Activated CD4-positive, alpha-beta memory T cell treated with anti-CD3 and anti-CD28 coated beads for 36 hours (primary cell): ENCODE data around the gene LAMA2. TPM values are rescaled to one million over a fixed set of nuclear protein-coding genes. Genes with fewer than 3 reads are reported as not detected.

ENCODE experiments used
- CTCF ChIA-PET: fragments of 350-600 bp; sonication (Branson Sonifier 250); formaldehyde crosslinking; loops from one replicate; lab custom pipeline; 2021; ENCODE audit warnings: antibody characterized with exemption, inconsistent platforms; lab: Charles Lee
- POLR2A ChIA-PET: fragments of 350-600 bp; sonication (Branson Sonifier 250); formaldehyde crosslinking; loops from one replicate; lab custom pipeline; 2021; ENCODE audit warnings: antibody characterized with exemption; lab: Charles Lee
- DNase-seq: peaks from one replicate; pipeline ENCODE4 v3.0.0-alpha.2; 2020
- H3K27ac Mint-ChIP-seq: one replicate; pipeline ENCODE4 v1.8.0; 2021; ENCODE audit warnings: mixed read lengths
- H3K27me3 Mint-ChIP-seq: one replicate; pipeline ENCODE4 v1.8.0; 2021; ENCODE audit warnings: mixed read lengths
- H3K36me3 Mint-ChIP-seq: one replicate; pipeline ENCODE4 v1.8.0; 2021; ENCODE audit warnings: mixed read lengths
- H3K4me1 Mint-ChIP-seq: one replicate; pipeline ENCODE4 v1.8.0; 2021; ENCODE audit warnings: low read depth, mixed read lengths
- H3K4me3 Mint-ChIP-seq: one replicate; pipeline ENCODE4 v1.8.0; 2021; ENCODE audit warnings: mild to moderate bottlenecking, mixed read lengths
- H3K9me3 Mint-ChIP-seq: one replicate; pipeline ENCODE4 v1.8.0; 2021; ENCODE audit warnings: mixed read lengths
- intact Hi-C: fragments of 100-400 bp; cut with micrococcal nuclease; formaldehyde crosslinking; loops from one replicate; pipeline ENCODE4 v1.15.1; 2023
- total RNA-seq, 2 experiments: library from RNA; stranded (reverse); gene quantifications; one replicate each; pipeline ENCODE4 v1.2.3, GENCODE V29; 2021

Gene LAMA2
- under 1 TPM; 0.15 to 0.48 TPM for total RNA-seq

GRCh38 chr6:128882991-128883611 lies at the start of gene LAMA2:
Gene LAMA2 (plus strand): TSS chr6:128883138. CDS start chr6:128883246, 108 bp downstream.
- H3K36me3 Mint-ChIP-seq: no peaks in the 10 kb centered on the region
- ChIA-PET POLR2A (no interaction called here), CTCF (no interaction called here)
- H3K27me3 Mint-ChIP-seq: peaks cover 22% of the 10 kb centered on the region
- peaks cover 3% of the 10 kb centered on the region for H3K4me1 Mint-ChIP-seq
- no peak within 1 kb of the TSS for H3K27ac Mint-ChIP-seq
- DNase-seq: no peak
- no peak within 1 kb of the TSS for H3K4me3 Mint-ChIP-seq
- intact Hi-C loops: no loop called here
- H3K9me3 Mint-ChIP-seq: no peaks in the 10 kb centered on the region

- intact Hi-C loops: no loop called here
- CTCF ChIA-PET: no interaction called here
- H3K27me3 Mint-ChIP-seq: no peaks in the 10 kb centered on the region
- H3K27ac Mint-ChIP-seq: no peak overlapping the region
- no peak for DNase-seq
- H3K4me3 Mint-ChIP-seq: no peak overlapping the region
- no peaks in the 10 kb centered on the region for H3K9me3 Mint-ChIP-seq
- H3K4me1 Mint-ChIP-seq: no peaks in the 10 kb centered on the region
- H3K36me3 Mint-ChIP-seq: no peaks in the 10 kb centered on the region
- POLR2A ChIA-PET: no interaction called here
Observed at GRCh38 chr6:128836761-128837160, 46.2 kb upstream of the LAMA2 start.

- Mint-ChIP-seq H3K36me3 (no peaks in the 10 kb centered on the region), H3K4me3 (no peak overlapping the region), H3K4me1 (no peaks in the 10 kb centered on the region), H3K27me3 (no peaks in the 10 kb centered on the region), H3K9me3 (no peaks in the 10 kb centered on the region), H3K27ac (no peak overlapping the region)
- CTCF ChIA-PET: no interaction called here
- DNase-seq: no peak
- intact Hi-C loops: no loop called here
- POLR2A ChIA-PET: no interaction called here
Observed at GRCh38 chr6:128841518-128841917, 41.4 kb upstream of the LAMA2 start.

GRCh38 chr6:128844598-128844997 lies 38.3 kb upstream of the LAMA2 start:
- intact Hi-C loops: no loop called here
- H3K4me1 Mint-ChIP-seq: no peaks in the 10 kb centered on the region
- H3K27me3 Mint-ChIP-seq: no peaks in the 10 kb centered on the region
- POLR2A ChIA-PET: no interaction called here
- no peaks in the 10 kb centered on the region for H3K9me3 Mint-ChIP-seq
- CTCF ChIA-PET: no interaction called here
- no peak overlapping the region for H3K27ac Mint-ChIP-seq
- DNase-seq: no peak
- no peaks in the 10 kb centered on the region for H3K36me3 Mint-ChIP-seq
- no peak overlapping the region for H3K4me3 Mint-ChIP-seq

GRCh38 chr6:128847431-128848210 lies 35.3 kb upstream of the LAMA2 start:
- intact Hi-C loops: no loop called here
- Mint-ChIP-seq H3K27me3 (no peaks in the 10 kb centered on the region), H3K36me3 (no peaks in the 10 kb centered on the region), H3K9me3 (no peaks in the 10 kb centered on the region), H3K4me1 (no peaks in the 10 kb centered on the region), H3K4me3 (no peak overlapping the region), H3K27ac (no peak overlapping the region)
- no peak for DNase-seq
- CTCF ChIA-PET: no interaction called here
- POLR2A ChIA-PET: no interaction called here

- H3K27me3 Mint-ChIP-seq: no peaks in the 10 kb centered on the region
- DNase-seq: no peak
- no peaks in the 10 kb centered on the region for H3K9me3 Mint-ChIP-seq
- POLR2A ChIA-PET: no interaction called here
- H3K27ac Mint-ChIP-seq: no peak overlapping the region
- no peaks in the 10 kb centered on the region for H3K4me1 Mint-ChIP-seq
- CTCF ChIA-PET: no interaction called here
- H3K36me3 Mint-ChIP-seq: no peaks in the 10 kb centered on the region
- H3K4me3 Mint-ChIP-seq: no peak overlapping the region
- intact Hi-C loops: no loop called here
Observed at GRCh38 chr6:128848212-128848935, 34.6 kb upstream of the LAMA2 start.

- no peak for DNase-seq
- Mint-ChIP-seq H3K4me1 (no peaks in the 10 kb centered on the region), H3K27ac (no peak overlapping the region), H3K9me3 (peaks cover 1% of the 10 kb centered on the region), H3K27me3 (no peaks in the 10 kb centered on the region), H3K4me3 (no peak overlapping the region), H3K36me3 (no peaks in the 10 kb centered on the region)
- CTCF ChIA-PET: no interaction called here
- POLR2A ChIA-PET: no interaction called here
- intact Hi-C loops: no loop called here
Observed at GRCh38 chr6:128855581-128856085, 27.3 kb upstream of the LAMA2 start.

- H3K4me3 Mint-ChIP-seq: no peak overlapping the region
- H3K4me1 Mint-ChIP-seq: no peaks in the 10 kb centered on the region
- DNase-seq: no peak
- H3K27ac Mint-ChIP-seq: no peak overlapping the region
- peaks cover 8% of the 10 kb centered on the region for H3K9me3 Mint-ChIP-seq
- ChIA-PET CTCF (no interaction called here), POLR2A (no interaction called here)
- intact Hi-C loops: no loop called here
- H3K36me3 Mint-ChIP-seq: no peaks in the 10 kb centered on the region
- no peaks in the 10 kb centered on the region for H3K27me3 Mint-ChIP-seq
Observed at GRCh38 chr6:128857806-128858205, 25.1 kb upstream of the LAMA2 start.

GRCh38 chr6:128860782-128861181 lies 22.2 kb upstream of the LAMA2 start:
- DNase-seq: no peak
- CTCF ChIA-PET: no interaction called here
- POLR2A ChIA-PET: no interaction called here
- H3K27ac Mint-ChIP-seq: no peak overlapping the region
- no peaks in the 10 kb centered on the region for H3K36me3 Mint-ChIP-seq
- intact Hi-C loops: no loop called here
- H3K27me3 Mint-ChIP-seq: no peaks in the 10 kb centered on the region
- H3K4me1 Mint-ChIP-seq: no peaks in the 10 kb centered on the region
- H3K4me3 Mint-ChIP-seq: no peak overlapping the region
- peaks cover 8% of the 10 kb centered on the region for H3K9me3 Mint-ChIP-seq

- H3K27ac Mint-ChIP-seq: no peak overlapping the region
- no peak overlapping the region for H3K4me3 Mint-ChIP-seq
- H3K27me3 Mint-ChIP-seq: no peaks in the 10 kb centered on the region
- DNase-seq: no peak
- POLR2A ChIA-PET: no interaction called here
- H3K9me3 Mint-ChIP-seq: peaks cover 8% of the 10 kb centered on the region
- H3K36me3 Mint-ChIP-seq: no peaks in the 10 kb centered on the region
- intact Hi-C loops: no loop called here
- no peaks in the 10 kb centered on the region for H3K4me1 Mint-ChIP-seq
- CTCF ChIA-PET: no interaction called here
Observed at GRCh38 chr6:128863983-128864382, 19.0 kb upstream of the LAMA2 start.

- ChIA-PET POLR2A (no interaction called here), CTCF (no interaction called here)
- H3K27me3 Mint-ChIP-seq: no peaks in the 10 kb centered on the region
- intact Hi-C loops: no loop called here
- H3K36me3 Mint-ChIP-seq: no peaks in the 10 kb centered on the region
- H3K27ac Mint-ChIP-seq: no peak overlapping the region
- DNase-seq: no peak
- no peak overlapping the region for H3K4me3 Mint-ChIP-seq
- H3K4me1 Mint-ChIP-seq: no peaks in the 10 kb centered on the region
- H3K9me3 Mint-ChIP-seq: no peaks in the 10 kb centered on the region
Observed at GRCh38 chr6:128870746-128871145, 12.2 kb upstream of the LAMA2 start.

- Mint-ChIP-seq H3K27me3 (peaks cover 3% of the 10 kb centered on the region), H3K36me3 (no peaks in the 10 kb centered on the region), H3K9me3 (no peaks in the 10 kb centered on the region), H3K4me1 (no peaks in the 10 kb centered on the region), H3K4me3 (no peak overlapping the region), H3K27ac (no peak overlapping the region)
- POLR2A ChIA-PET: no interaction called here
- no peak for DNase-seq
- intact Hi-C loops: no loop called here
- CTCF ChIA-PET: no interaction called here
Observed at GRCh38 chr6:128874863-128875262, 8.1 kb upstream of the LAMA2 start.
